Pancreas (tissue), 10 donors: ENCODE measurements around the gene ZNF407. TPM values are rescaled to one million over a fixed set of nuclear protein-coding genes. Genes with fewer than 3 reads are reported as not detected.

Experiments
- ATAC-seq, 4 donors: fragments of 200-7000 bp; cut with Tn5 transposase; one replicate each; pipeline versions ENCODE4 v1.8.0 to v1.9.1; 2020; ENCODE audit warnings: mild to moderate bottlenecking in 4 of 4, moderate library complexity in 4 of 4
- DNase-seq, 6 donors: peaks; one replicate each; pipeline ENCODE4 v3.0.0-alpha.2; 2020
- FAIRE-seq: peaks from 2 replicates; lab custom pipeline; 2012; peaks lifted over from hg19 to GRCh38; lab: Jason Lieb, UNC
- H3K27ac ChIP-seq, 4 donors: fragments of 200-600 bp; sonication (generic); 1 replicate in 3 of 4; 2 replicates in 1 of 4; pipeline versions ENCODE4 v1.5.0 to v1.8.0; 2020
- H3K27me3 ChIP-seq, 4 donors: fragments of 200-600 bp; one replicate each; pipeline ENCODE4 v1.8.0; 2021
- H3K36me3 ChIP-seq, 3 donors: fragments of 200-600 bp; sonication (generic) in 1 of 3; one replicate each; pipeline versions ENCODE4 v1.5.0 to v1.8.0; 2020 to 2021
- H3K4me1 ChIP-seq, 3 donors: fragments of 200-600 bp; one replicate each; pipeline ENCODE4 v1.8.0; 2021
- H3K4me3 ChIP-seq, 4 donors: fragments of 200-600 bp; sonication (generic) in 2 of 4; one replicate each; pipeline versions ENCODE4 v1.5.0 to v1.8.0; 2020 to 2021
- H3K9me3 ChIP-seq, 4 donors: fragments of 200-600 bp; one replicate each; pipeline ENCODE4 v1.8.0; 2021
- WGBS, 2 donors: extraction: QIAGEN DNeasy Blood & Tissue Kit; methylation state at CpG; one replicate each; pipeline ENCODE4 v1.1.7; 2013; 5-methylcytosine and 5-hydroxymethylcytosine counted together
- intact Hi-C, 3 donors: fragments of 100-400 bp; cut with DNase I; formaldehyde crosslinking; loops; one replicate each; pipeline versions ENCODE4 v1.11.1 to v1.14.2; 2022
- polyA plus RNA-seq, 2 donors: library from polyadenylated mRNA; stranded (reverse); fragments of 200-250 nt; gene quantifications; one replicate each; pipeline ENCODE4 v1.2.3, GENCODE V29; 2013
- total RNA-seq, 6 donors: library from RNA; stranded (reverse); fragmentation: NEBNext Ultra II Directional in 4 of 6; extraction: Animal tissue kit (Norgen Biotek cat#: 25700) in 4 of 6; gene quantifications; one replicate each; pipeline versions ENCODE4 v1.2.1 to v1.2.4, GENCODE V29; 2021 to 2023
- TF ChIP-seq, protein P1 (sequence below), 4 donors: fragments of 200-600 bp; sonication (generic) in 3 of 4; IDR thresholded peaks; one replicate each; pipeline versions ENCODE4 v1.5.0 to v1.8.0; 2021; ENCODE audit warnings: antibody characterized with exemption in 4 of 4
- donor health status: healthy with polysubstance abuse.
- donor health status: DM: no; HTN: no; CAD: no; lungs with moderate emphysema.
- donor health status: DM: no; HTN: no; CAD: no.
- donor health status: control.
- donor health status: control.
- donor health status: Bipolar disorder and iron deficiency.
- donor health status: DM: yes; HTN: yes; CAD: no.
- donor health status: DM: no; HTN: no; CAD: no.
- donor health status: DM: no; HTN: no; CAD: no.
- donor health status: DM: yes; HTN: yes; CAD: no.

Gene ZNF407
- total and polyA plus RNA-seq, 8 donors, result 2.7 to 10.0 (median 4.9) TPM

DNA sequence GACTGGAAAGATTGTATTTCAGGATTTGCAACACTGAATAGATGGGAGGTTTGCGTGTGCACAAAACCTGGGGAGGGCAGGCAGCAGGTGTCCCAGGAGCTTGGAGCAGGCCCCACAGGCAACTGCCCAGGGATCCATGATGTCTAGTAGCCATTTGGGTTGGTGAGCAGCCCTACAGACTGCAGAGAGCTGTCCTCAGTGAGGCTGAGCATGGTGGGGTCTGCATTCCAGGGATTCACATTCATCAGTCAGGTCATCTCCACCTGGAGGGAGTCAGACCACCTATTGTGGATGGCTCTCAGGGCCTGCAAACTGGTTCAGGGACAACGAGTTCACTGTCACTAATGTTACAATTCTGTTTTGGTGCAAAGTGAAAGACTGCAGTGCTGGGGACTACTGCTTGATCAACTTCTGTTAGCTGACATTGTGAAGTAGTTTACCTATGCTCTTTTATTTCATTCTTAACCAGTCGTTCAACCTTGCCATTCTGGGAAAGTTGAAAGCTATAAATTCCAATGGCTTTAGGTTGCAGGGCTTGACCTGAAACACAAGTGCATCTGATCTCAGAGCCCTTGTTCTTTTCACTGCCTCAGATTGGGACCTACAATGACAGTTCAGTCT is 222.6 kb downstream of the ZNF407 start:
- ATAC-seq (no peak), DNase-seq (no peak), FAIRE-seq (no peak)
- H3K9me3 ChIP-seq, result no peaks in the 10 kb centered on the region
- no peaks in the 10 kb centered on the region for H3K36me3 ChIP-seq
- no peak overlapping the region for H3K27ac ChIP-seq
- no peaks in the 10 kb centered on the region for H3K4me1 ChIP-seq
- intact Hi-C loops, result no loop called here
- no peaks in the 10 kb centered on the region for H3K27me3 ChIP-seq
- H3K4me3 ChIP-seq, result no peak overlapping the region
- WGBS, 2 donors, result 91 to 93% methylated on average over 3 of the region's 3 CpGs
- TF ChIP-seq, protein P1, sequence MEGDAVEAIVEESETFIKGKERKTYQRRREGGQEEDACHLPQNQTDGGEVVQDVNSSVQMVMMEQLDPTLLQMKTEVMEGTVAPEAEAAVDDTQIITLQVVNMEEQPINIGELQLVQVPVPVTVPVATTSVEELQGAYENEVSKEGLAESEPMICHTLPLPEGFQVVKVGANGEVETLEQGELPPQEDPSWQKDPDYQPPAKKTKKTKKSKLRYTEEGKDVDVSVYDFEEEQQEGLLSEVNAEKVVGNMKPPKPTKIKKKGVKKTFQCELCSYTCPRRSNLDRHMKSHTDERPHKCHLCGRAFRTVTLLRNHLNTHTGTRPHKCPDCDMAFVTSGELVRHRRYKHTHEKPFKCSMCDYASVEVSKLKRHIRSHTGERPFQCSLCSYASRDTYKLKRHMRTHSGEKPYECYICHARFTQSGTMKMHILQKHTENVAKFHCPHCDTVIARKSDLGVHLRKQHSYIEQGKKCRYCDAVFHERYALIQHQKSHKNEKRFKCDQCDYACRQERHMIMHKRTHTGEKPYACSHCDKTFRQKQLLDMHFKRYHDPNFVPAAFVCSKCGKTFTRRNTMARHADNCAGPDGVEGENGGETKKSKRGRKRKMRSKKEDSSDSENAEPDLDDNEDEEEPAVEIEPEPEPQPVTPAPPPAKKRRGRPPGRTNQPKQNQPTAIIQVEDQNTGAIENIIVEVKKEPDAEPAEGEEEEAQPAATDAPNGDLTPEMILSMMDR (IDR thresholded peaks at IDR 0.05), result no peak

DNA sequence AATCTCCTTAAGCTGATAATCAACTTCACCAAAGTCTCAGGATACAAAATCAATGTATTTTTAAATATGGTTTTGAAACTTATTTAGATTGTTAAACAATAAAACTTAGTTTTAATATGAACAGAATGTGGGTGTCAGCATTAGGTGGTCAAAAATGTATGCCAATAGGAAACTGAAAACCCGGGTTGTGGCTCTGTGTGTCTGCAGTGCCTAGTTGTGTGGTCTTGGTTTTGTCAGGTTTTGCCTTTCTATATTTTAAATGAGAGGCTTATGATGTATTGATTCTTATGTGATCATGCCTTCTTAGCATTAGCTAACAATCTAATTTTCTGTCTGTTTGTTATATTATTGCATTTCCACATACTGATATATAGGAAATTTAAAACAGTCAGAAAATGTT is 227.8 kb downstream of the ZNF407 start:
- Histone ChIP-seq H3K4me3 (no peak overlapping the region), H3K27me3 (no peaks in the 10 kb centered on the region), H3K9me3 (no peaks in the 10 kb centered on the region), H3K27ac (no peak overlapping the region), H3K36me3 (no peaks in the 10 kb centered on the region), H3K4me1 (no peaks in the 10 kb centered on the region)
- no peak for ATAC-seq
- intact Hi-C loops, result no loop called here
- TF ChIP-seq, protein P1 (IDR thresholded peaks at IDR 0.05), result no peak
- 93 to 100% methylated on average over 1 of the region's 1 CpG for WGBS, 2 donors
- DNase-seq, result no peak
- no peak for FAIRE-seq

DNA sequence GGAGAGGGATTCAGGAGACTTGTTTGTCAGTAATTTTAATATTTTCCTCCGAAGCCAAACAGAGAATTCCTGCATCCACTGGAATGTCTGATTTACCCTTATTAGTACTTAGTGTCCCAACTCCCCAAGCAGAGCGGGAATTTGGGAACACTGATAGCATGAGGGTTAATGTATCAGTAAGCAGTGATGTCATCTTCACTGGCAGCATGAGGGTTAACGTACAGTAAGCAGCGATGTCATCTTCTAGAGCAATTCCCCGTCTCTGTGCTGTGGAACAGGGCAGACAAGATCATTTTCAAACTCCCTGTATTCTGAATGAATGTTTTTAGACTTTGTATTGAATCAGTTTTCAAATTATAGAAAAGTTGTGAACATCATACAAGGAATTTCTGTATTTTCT is 228.9 kb downstream of the ZNF407 start:
- intact Hi-C loops, result no loop called here
- Histone ChIP-seq H3K4me1 (no peaks in the 10 kb centered on the region), H3K27me3 (no peaks in the 10 kb centered on the region), H3K4me3 (no peak overlapping the region), H3K36me3 (no peaks in the 10 kb centered on the region), H3K9me3 (no peaks in the 10 kb centered on the region), H3K27ac (no peak overlapping the region)
- FAIRE-seq (no peak), DNase-seq (no peak), ATAC-seq (no peak)
- TF ChIP-seq, protein P1 (IDR thresholded peaks at IDR 0.05), result no peak
- WGBS, 2 donors, result 85 to 87% methylated on average over 5 of the region's 5 CpGs

DNA sequence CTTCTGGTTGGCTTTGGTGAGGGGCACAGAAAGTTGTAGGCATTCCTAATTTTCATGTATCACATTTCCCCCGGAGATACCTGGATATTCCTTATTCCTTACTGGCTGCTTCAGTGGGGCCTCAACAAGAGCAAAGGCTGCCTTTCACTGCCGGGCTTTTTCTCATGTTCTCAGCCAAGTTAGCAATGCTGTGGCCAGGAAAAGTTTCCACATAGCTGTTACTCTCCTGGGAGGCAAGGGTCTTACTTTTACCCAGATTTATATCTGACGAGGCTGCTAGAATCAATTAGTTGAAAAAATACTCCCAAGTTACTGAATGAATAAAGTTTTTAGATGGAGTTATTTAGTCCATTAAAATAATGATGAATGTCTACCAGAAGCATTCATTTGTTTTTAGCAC is 230.5 kb downstream of the ZNF407 start:
- Histone ChIP-seq H3K27ac (no peak overlapping the region), H3K27me3 (no peaks in the 10 kb centered on the region), H3K4me3 (no peak overlapping the region), H3K36me3 (no peaks in the 10 kb centered on the region), H3K4me1 (no peaks in the 10 kb centered on the region), H3K9me3 (no peaks in the 10 kb centered on the region)
- intact Hi-C loops, result no loop called here
- WGBS, 2 donors, result 82 to 86% methylated on average over 3 of the region's 3 CpGs
- DNase-seq (no peak), ATAC-seq (no peak), FAIRE-seq (no peak)
- TF ChIP-seq, protein P1 (IDR thresholded peaks at IDR 0.05), result no peak

DNA sequence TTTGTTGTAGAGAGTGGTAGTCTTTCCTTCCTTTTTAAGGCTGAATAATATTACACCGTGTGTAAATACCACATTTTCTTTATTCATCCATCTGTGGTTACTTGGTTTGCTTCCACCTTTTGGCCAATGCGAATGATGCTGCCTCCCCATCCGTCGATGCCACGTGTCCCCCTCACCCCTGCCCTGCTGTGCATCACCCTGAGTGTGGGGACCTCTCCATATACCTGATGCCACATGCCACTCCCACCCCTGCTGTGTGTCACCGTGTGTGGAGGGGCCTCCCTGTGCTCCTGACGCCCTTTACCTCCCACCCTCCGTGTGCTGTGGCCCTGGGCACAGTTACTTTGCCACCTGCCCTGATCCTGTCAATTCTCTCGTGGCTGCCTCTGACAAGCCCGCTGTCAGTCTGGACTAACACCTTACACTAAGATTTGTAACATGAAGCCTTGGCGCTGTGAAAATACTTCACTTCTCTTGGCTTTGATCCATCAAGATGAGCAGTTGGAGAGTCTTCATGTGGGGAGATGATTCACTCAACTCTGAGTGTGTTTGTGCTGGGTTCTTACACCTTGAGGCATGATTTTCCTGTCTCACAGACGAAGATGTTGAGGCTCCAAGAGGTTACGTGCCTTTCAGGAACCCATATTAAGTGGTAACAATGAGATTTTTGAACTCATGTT is 234.0 kb downstream of the ZNF407 start:
- no peaks in the 10 kb centered on the region for H3K4me1 ChIP-seq
- TF ChIP-seq, protein P1 (IDR thresholded peaks at IDR 0.05), result no peak
- intact Hi-C loops, result no loop called here
- ATAC-seq (no peak), DNase-seq (no peak), FAIRE-seq (no peak)
- no peaks in the 10 kb centered on the region for H3K27me3 ChIP-seq
- H3K9me3 ChIP-seq, result no peaks in the 10 kb centered on the region
- no peaks in the 10 kb centered on the region for H3K36me3 ChIP-seq
- no peak overlapping the region for H3K4me3 ChIP-seq
- 91 to 94% methylated on average over 13 of the region's 13 CpGs for WGBS, 2 donors
- H3K27ac ChIP-seq, result no peak overlapping the region
